HepG2 (cell line): Measurements from ENCODE around the gene IFT122. TPM values are rescaled to one million over a fixed set of nuclear protein-coding genes. Genes with fewer than 3 reads are reported as not detected.
A peak's percentile ranks its signal among the peaks of the same experiment; 100 is the strongest.

Experiments used
- ATAC-seq: fragments of 200-7000 bp; cut with Tn5 transposase; 3 replicates; pipeline ENCODE4 v1.9.1; 2020; ENCODE audit warnings: mild to moderate bottlenecking, moderate library complexity
- BruUV-seq: library from RNA; stranded (reverse); fragments of 400-500 nt; replicated peaks from 2 replicates; lab custom pipeline; 2021; lab: Mats Ljungman, UMichigan
- CTCF ChIA-PET: fragments of 300-600 bp; formaldehyde crosslinking; extraction: SDS; loops from one replicate; lab custom pipeline; 2021; ENCODE audit warnings: low total read pairs, inconsistent platforms, low intra/inter-chr PET ratio; lab: Yijun Ruan, JAX
- POLR2A ChIA-PET: fragments of 350-600 bp; sonication (Branson Sonifier 250); formaldehyde crosslinking; loops from one replicate; lab custom pipeline; 2020; ENCODE audit warnings: antibody characterized with exemption, inconsistent platforms; lab: Yijun Ruan, JAX
- DNase-seq: peaks from one replicate; pipeline ENCODE4 v3.0.0-alpha.2; 2015; ENCODE audit warnings: low spot score
- FAIRE-seq: peaks from 3 replicates; lab custom pipeline; 2011; peaks lifted over from hg19 to GRCh38; lab: Jason Lieb, UNC
- H2AFZ ChIP-seq: one replicate; pipeline ENCODE4 v1.6.1; 2011; ENCODE audit warnings: low read length, inconsistent platforms
- H3K27ac ChIP-seq: fragments of 300-600 bp; 3 replicates; pipeline ENCODE4 v1.8.0; 2011; ENCODE audit warnings: mixed run types, mild to moderate bottlenecking, mixed read lengths, low read length, inconsistent platforms; ENCODE audit not compliant: insufficient read depth; ENCODE audit errors: extremely low read length
- H3K27me3 ChIP-seq, 2 experiments: fragments of 200-600 bp in 1 of 2; 2 replicates in 1 of 2; 3 replicates in 1 of 2; pipeline versions ENCODE4 v1.6.0 to v1.8.0; 2011; ENCODE audit warnings: low read length in 2 of 2, mild to moderate bottlenecking in 2 of 2, moderate library complexity in 2 of 2, inconsistent platforms in 1 of 2; ENCODE audit not compliant: insufficient read depth in 2 of 2, control insufficient read depth in 1 of 2
- H3K36me3 ChIP-seq, 2 experiments: fragments of 200-600 bp in 1 of 2; replicated peaks in 1 of 2; 2 replicates in 1 of 2; 3 replicates in 1 of 2; pipeline versions ENCODE4 v1.5.1 to v1.8.0; 2011; ENCODE audit warnings: low read length in 2 of 2, inconsistent platforms in 1 of 2; ENCODE audit not compliant: insufficient read depth in 2 of 2, control insufficient read depth in 1 of 2
- H3K4me1 ChIP-seq: 2 replicates; pipeline ENCODE4 v1.5.1; 2012; ENCODE audit warnings: low read length, inconsistent platforms; ENCODE audit not compliant: insufficient read depth
- H3K4me2 ChIP-seq: 2 replicates; pipeline ENCODE4 v1.6.0; 2011; ENCODE audit warnings: low read depth, low read length, inconsistent platforms
- H3K4me3 ChIP-seq, 3 experiments: fragments of 200-600 bp in 1 of 3; sonication (generic), shearing (Covaris generic) in 1 of 3; replicated peaks in 1 of 3; 2 replicates each; pipeline ENCODE4 v1.5.1; 2011 to 2016; ENCODE audit warnings: low read length in 3 of 3, inconsistent platforms in 2 of 3, low read depth in 2 of 3, mild to moderate bottlenecking in 2 of 3, control low read depth in 1 of 3, mixed read lengths in 1 of 3; ENCODE audit not compliant: insufficient read depth in 1 of 3
- H3K79me2 ChIP-seq: one replicate; pipeline ENCODE4 v1.6.1; 2011; ENCODE audit warnings: low read length, inconsistent platforms; ENCODE audit not compliant: insufficient read depth
- H3K9ac ChIP-seq: 2 replicates; pipeline ENCODE4 v1.6.0; 2011; ENCODE audit warnings: mild to moderate bottlenecking, low read depth, low read length, inconsistent platforms; ENCODE audit not compliant: insufficient read depth
- H3K9me3 ChIP-seq: 2 replicates; pipeline ENCODE4 v1.5.1; 2012; ENCODE audit warnings: mild to moderate bottlenecking, low read length
- H4K20me1 ChIP-seq: 2 replicates; pipeline ENCODE4 v1.6.0; 2011; ENCODE audit warnings: inconsistent platforms, mild to moderate bottlenecking, low read length, moderate library complexity; ENCODE audit not compliant: insufficient read depth
- AHDC1 ChIP-seq: sonication (generic); formaldehyde crosslinking; IDR thresholded peaks from 2 replicates; pipeline ENCODE4 v1.5.1; 2020; ENCODE audit warnings: mild to moderate bottlenecking, missing genetic modification reagents, borderline replicate concordance
- ATF2 ChIP-seq: sonication (generic); formaldehyde crosslinking; IDR thresholded peaks from 2 replicates; pipeline ENCODE4 v1.4.0; 2020; ENCODE audit warnings: missing genetic modification reagents
- CEBPB ChIP-seq: IDR thresholded peaks from 2 replicates; pipeline ENCODE4 v1.6.1; 2011; ENCODE audit warnings: low read depth, low read length, improper control_type of control experiment, borderline replicate concordance
- FOXO1 ChIP-seq: sonication (generic); formaldehyde crosslinking; IDR thresholded peaks from 2 replicates; pipeline ENCODE4 v1.4.0; 2020; ENCODE audit warnings: missing genetic modification reagents
- HES4 ChIP-seq: sonication (generic); formaldehyde crosslinking; IDR thresholded peaks from 2 replicates; pipeline ENCODE4 v1.9.0; 2021; ENCODE audit warnings: mild to moderate bottlenecking, missing genetic modification reagents, borderline replicate concordance
- MAFK ChIP-seq, 2 experiments: IDR thresholded peaks in 1 of 2; conservative IDR thresholded peaks in 1 of 2; 2 replicates each; pipeline ENCODE4 v1.6.1; 2011; ENCODE audit warnings: improper control_type of control experiment in 2 of 2, low read length in 2 of 2
- TBL1XR1 ChIP-seq: fragments of 150-350 bp; IDR thresholded peaks from 2 replicates; pipeline ENCODE4 v1.6.1; 2014; ENCODE audit warnings: borderline replicate concordance, low read length; ENCODE audit not compliant: partially characterized antibody
- ZBTB21 ChIP-seq: sonication (generic); formaldehyde crosslinking; IDR thresholded peaks from 2 replicates; pipeline ENCODE4 v1.4.0; 2020; ENCODE audit warnings: missing genetic modification reagents
- ZNF260 ChIP-seq: sonication (generic); formaldehyde crosslinking; IDR thresholded peaks from 2 replicates; pipeline ENCODE4 v1.4.0; 2020; ENCODE audit warnings: missing genetic modification reagents, low read depth, mild to moderate bottlenecking, borderline replicate concordance
- ZNF724P ChIP-seq: sonication (generic); formaldehyde crosslinking; IDR thresholded peaks from 2 replicates; pipeline ENCODE4 v1.8.0; 2022; ENCODE audit warnings: missing genetic modification reagents, borderline replicate concordance
- ZNF768 ChIP-seq: sonication (generic); formaldehyde crosslinking; IDR thresholded peaks from 2 replicates; pipeline ENCODE4 v1.4.0; 2020; ENCODE audit warnings: missing genetic modification reagents
- WGBS: methylation state at CpG from one replicate; pipeline ENCODE4 v1.1.6; 2017; ENCODE audit warnings: low lambda C conversion rate; 5-methylcytosine and 5-hydroxymethylcytosine counted together
- in situ Hi-C: cut with HindIII; loops from 2 replicates; pipeline ENCODE4 v1.10.0; 2017; ENCODE audit warnings: low pct_unique_long_range_greater_than_20kb; ENCODE audit not compliant: extremely low pct_ligation_motif_present
- intact Hi-C: fragments of 100-400 bp; cut with micrococcal nuclease; formaldehyde crosslinking; loops from one replicate; pipeline ENCODE4 v1.10.0; 2022; ENCODE audit not compliant: unreplicated experiment
- polyA plus RNA-seq, 8 experiments: library from polyadenylated mRNA; depleted of rRNA in 3 of 8; stranded (reverse) in 7 of 8; unstranded in 1 of 8; fragments of >200 nt; fragmentation: Illumina TruSeq in 4 of 8; extraction: Trizol in 4 of 8; gene quantifications; 2 replicates each; pipeline versions ENCODE4 v1.2.1 to v1.2.3, GENCODE V29; 2011 to 2016; ENCODE audit warnings: low read depth in 4 of 8, missing spikeins in 1 of 8, mixed read lengths in 1 of 8; ENCODE audit not compliant: insufficient read depth in 1 of 8
- total RNA-seq, 5 experiments: library from RNA; depleted of rRNA; stranded (reverse); fragments of >200 nt; fragmentation: Illumina TruSeq; extraction: Trizol; gene quantifications; 2 replicates each; pipeline ENCODE4 v1.2.3, GENCODE V29; 2016; ENCODE audit warnings: low read depth in 1 of 5
- TF ChIP-seq, protein P1 (sequence below): sonication (generic); formaldehyde crosslinking; conservative IDR thresholded peaks from 2 replicates; pipeline ENCODE4 v1.4.0; 2020; ENCODE audit warnings: mild to moderate bottlenecking, missing genetic modification reagents, moderate library complexity

The IFT122 gene
- total and polyA plus RNA-seq, 2 of the 13 experiments (the other 11 are each of a cell fraction or from before 2014, with no cell fraction given): 10.1 to 10.3 TPM

DNA sequence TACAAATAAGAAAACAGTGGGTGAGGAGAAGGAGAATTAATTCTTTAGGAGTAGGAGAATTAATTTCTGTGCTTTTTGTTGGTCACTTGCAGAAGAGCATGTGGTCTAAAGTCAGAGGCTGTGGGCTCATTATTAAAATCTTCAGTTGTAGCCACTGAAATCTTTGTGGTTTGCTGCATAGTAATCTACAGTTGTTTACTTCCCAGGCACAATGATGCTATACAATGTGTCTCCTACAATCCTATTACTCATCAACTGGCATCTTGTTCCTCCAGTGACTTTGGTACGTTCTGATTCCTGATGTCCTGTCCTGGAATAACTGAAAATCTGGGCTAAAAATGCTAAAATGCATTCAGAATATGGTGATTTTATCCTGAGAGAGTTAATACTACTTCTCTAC lies 21.0 kb downstream of the IFT122 start (continued):
- TF ChIP-seq AHDC1: no peak
- TF ChIP-seq ZBTB21: no peak
- TF ChIP-seq FOXO1 (CRISPR knock-in tag): no peak
- no peak for TF ChIP-seq ZNF768 (CRISPR knock-in tag)
- TF ChIP-seq TBL1XR1: no peak

DNA sequence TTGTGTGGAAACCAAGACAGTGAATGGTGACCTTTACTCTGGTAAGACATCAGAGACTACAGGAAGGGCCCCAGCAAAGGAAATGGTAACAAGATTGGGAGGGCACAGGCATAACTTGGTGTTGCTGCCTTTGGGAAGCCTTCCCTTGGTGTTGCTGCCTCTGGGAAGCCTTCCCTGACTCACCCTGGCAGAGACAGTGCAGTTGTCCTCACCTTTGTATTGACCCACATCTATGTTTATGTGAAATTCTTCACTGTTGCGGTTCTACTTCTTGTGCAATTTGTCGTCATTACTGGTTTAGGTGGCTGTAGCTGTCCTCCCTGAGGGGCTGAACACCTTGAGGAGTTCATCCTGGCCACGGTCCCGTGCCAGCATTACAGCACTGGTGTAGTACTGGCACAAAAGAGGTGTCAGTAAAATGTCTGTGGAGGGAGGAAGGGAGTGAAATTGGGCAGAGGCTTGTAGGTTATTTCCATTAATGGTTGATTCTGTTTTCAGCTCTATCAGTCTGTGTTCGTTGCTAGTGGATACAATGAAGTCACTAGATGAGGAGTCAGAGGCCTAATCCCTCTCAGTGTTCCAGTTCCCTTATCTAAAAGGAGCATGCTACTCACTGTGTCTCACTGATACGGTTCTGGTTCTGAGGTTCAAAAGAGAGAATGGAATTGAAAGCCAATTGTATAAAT lies 21.6 kb downstream of the IFT122 start:
- no peak for ATAC-seq
- no peak for DNase-seq

More for the DNA sequence above, 21.6 kb downstream of the IFT122 start:
- in situ Hi-C loops: no loop called here
- peaks cover 0 to 2% of the 10 kb centered on the region in 2 experiments; a peak in 1 of 5 replicates for H3K36me3 ChIP-seq
- H4K20me1 ChIP-seq: no peaks in the 10 kb centered on the region
- no peak overlapping the region for H3K27ac ChIP-seq
- FAIRE-seq: no peak
- no peak overlapping the region for H3K4me2 ChIP-seq
- H2AFZ ChIP-seq: no peak overlapping the region
- intact Hi-C loops: no loop called here
- H3K9ac ChIP-seq: no peak overlapping the region
- WGBS: 88% methylated on average over 6 of the region's 6 CpGs
- POLR2A ChIA-PET: no interaction called here
- peaks cover 20% of the 10 kb centered on the region for H3K4me1 ChIP-seq
- no peaks in the 10 kb centered on the region for H3K9me3 ChIP-seq
- CTCF ChIA-PET: no interaction called here
- BruUV-seq: no TSS peak
- TF ChIP-seq ZNF724P (CRISPR knock-in tag) (no peak), ZNF260 (CRISPR knock-in tag) (no peak), MAFK (conservative IDR thresholded peaks at IDR 0.05 in 1 of 2, IDR thresholded peaks at IDR 0.05 in 1 of 2; ENCODE audit: low read length in 2 of 2) (no peak), CEBPB (peak; percentile 36; the same call in 1 of the 2 replicates), ATF2 (CRISPR knock-in tag) (no peak), HES4 (CRISPR knock-in tag) (no peak)
- TF ChIP-seq, protein P1, sequence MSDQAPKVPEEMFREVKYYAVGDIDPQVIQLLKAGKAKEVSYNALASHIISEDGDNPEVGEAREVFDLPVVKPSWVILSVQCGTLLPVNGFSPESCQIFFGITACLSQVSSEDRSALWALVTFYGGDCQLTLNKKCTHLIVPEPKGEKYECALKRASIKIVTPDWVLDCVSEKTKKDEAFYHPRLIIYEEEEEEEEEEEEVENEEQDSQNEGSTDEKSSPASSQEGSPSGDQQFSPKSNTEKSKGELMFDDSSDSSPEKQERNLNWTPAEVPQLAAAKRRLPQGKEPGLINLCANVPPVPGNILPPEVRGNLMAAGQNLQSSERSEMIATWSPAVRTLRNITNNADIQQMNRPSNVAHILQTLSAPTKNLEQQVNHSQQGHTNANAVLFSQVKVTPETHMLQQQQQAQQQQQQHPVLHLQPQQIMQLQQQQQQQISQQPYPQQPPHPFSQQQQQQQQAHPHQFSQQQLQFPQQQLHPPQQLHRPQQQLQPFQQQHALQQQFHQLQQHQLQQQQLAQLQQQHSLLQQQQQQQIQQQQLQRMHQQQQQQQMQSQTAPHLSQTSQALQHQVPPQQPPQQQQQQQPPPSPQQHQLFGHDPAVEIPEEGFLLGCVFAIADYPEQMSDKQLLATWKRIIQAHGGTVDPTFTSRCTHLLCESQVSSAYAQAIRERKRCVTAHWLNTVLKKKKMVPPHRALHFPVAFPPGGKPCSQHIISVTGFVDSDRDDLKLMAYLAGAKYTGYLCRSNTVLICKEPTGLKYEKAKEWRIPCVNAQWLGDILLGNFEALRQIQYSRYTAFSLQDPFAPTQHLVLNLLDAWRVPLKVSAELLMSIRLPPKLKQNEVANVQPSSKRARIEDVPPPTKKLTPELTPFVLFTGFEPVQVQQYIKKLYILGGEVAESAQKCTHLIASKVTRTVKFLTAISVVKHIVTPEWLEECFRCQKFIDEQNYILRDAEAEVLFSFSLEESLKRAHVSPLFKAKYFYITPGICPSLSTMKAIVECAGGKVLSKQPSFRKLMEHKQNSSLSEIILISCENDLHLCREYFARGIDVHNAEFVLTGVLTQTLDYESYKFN: no peak
- H3K79me2 ChIP-seq: no peaks in the 10 kb centered on the region
- H3K27me3 ChIP-seq: no peaks in the 10 kb centered on the region
- no peak overlapping the region for H3K4me3 ChIP-seq
